CD4-positive, alpha-beta T cell treated with Interleukin-4 for 1 hour (primary cell): ENCODE results near the gene CMYA5.
"Not testable (repeated sequence)": the region's sequence is repeated elsewhere in the genome, so short reads cannot be mapped to it uniquely, and the experiment has no call there.

Source experiments
- DNase-seq, 2 donors: peaks; one replicate each; pipeline ENCODE4 v3.0.0-alpha.2; 2020 to 2022

Gene CMYA5

DNA sequence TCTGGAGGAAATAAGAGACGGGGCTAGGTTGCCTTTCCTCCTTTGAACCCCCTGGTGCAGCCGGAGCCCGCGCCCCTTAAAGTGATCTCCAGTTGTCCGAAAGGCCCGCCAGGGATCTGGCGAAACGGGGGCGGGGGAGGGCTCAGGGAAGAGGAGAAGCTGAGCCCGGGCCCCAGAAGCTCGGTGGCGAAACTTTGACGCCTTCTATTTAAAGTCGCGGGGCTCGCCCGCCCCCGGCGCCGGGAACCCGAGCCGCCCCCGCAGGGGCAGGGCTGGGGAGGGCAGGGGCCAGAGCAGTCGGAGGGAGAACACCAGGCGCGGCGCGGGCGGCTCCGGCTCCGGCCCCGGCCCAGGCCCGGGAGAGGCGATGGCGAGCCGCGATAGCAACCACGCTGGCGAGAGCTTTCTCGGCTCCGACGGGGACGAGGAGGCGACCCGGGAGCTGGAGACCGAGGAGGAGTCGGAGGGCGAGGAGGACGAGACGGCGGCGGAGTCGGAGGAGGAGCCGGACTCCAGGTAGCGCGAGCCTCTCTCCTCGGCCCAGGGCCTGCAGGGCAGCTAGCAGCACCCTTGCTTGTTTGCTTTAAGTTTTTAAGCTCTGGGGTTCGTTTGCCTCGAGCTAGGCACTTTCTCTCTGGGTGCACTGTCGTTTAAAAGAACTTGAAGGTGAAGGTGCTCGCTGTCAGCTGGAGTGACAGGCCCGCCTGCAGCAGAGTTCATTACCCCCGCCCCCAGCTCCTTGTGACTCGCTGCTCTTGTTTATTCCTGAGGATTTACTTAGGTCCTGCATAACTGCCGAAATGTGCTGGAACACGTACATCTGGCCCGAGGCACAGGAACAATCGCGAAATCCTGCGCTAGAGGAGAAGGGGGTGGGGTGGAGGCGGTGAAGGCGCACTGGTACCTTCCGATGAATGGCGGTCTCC lies at the start of gene CMYA5:
TSS of gene CMYA5 (plus strand) at position 296 of the 926 bp plus-strand sequence. CDS start at position 368, 72 bp downstream.
- DNase-seq: no peak

DNA sequence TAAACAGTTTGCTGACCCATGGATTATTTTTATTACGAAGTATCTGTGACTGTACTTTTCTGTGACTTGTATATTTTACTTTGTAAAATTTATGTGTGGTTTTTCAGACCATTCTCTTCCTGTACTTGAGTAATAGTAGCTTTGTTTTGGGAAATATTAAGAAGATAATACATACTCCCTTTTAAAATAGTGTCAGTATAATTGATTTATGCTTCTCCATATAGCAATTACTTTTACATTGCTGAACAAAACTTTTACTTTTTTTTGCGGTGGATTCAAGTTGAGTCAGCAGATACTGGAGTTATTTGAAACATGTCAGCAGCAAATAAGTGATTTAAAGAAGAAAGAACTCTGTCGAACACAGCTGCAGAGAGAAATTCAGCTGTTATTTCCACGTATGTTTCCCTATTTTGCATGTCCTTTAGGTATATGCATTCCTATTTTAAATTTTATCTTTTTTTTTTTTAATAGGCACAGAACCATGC lies 49.0 kb upstream of the CMYA5 start:
- no peak for DNase-seq

DNA sequence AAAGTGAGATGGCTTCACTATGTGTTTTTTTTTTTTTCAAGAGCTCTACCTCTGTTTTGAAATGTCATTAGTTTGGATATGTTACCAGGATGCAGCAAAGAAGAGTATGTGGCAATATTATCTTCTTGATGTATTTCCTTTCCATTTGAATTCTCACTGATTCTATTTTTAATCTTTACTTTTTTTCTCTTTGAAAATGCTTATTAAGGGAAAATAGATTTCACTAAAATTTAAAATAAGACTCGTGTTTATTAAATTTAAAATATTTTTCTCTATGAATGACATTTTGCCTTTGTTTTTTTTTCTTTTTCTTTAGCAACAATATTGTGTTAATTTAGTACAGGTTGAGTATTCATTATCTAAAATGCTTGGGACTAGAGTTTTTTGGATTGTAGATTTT lies 48.2 kb upstream of the CMYA5 start:
- no peak for DNase-seq

DNA sequence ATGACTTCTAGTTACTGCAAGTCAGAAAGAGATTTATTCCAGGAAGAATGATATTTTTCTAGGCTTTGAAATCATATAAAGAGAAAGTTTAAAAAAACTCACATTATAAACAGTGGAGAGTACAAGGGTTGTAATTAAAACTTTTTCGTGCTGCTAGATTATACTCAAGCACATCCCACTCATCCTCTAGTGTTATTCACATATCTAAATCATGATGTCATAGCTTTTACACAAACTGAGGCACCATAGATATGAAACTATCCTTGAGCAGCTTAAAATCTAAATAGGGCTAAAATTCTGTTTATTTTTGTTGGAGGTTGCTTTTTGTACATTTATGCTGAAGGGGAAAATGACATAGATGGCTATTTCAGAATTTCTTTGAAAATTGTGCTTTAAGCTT lies 47.4 kb upstream of the CMYA5 start:
- no peak for DNase-seq

DNA sequence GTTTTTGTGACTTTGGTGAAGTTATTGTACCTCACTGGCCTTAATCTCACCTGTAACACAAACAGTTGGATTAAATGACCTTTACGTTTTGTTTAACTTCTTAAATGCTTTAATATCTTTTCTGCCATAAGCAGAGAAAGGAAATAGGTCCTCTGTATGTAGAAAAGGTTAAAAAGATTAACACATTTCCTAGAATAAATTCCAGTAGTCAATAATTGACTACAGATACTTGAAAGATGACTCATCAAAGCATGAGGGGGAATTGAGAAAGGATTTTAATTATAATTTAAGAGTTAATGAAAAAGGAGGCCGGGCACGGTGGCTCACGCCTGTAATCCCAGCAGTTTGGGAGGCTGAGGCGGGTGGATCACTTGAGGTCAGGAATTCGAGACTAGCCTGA lies 35.8 kb upstream of the CMYA5 start:
- DNase-seq: no peak

DNA sequence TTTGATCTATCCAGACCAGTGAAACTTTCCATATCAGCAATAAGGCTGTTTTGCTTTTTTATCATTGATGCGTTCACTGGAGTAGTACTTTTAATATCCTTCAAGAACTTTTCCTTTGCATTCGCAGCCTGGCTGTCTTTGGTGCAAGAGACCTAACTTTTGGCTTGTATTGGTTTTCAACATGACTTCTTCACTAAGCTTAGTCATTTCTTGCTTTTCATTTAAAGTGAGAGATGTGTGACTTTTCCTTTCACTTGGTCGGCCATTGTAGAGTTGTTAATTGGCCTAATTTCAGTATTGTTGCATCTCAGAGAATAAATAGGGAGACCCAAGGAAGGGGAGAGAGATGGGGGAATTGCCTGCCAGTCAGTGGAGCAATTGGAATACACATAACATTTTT lies 26.4 kb upstream of the CMYA5 start:
- no peak for DNase-seq

DNA sequence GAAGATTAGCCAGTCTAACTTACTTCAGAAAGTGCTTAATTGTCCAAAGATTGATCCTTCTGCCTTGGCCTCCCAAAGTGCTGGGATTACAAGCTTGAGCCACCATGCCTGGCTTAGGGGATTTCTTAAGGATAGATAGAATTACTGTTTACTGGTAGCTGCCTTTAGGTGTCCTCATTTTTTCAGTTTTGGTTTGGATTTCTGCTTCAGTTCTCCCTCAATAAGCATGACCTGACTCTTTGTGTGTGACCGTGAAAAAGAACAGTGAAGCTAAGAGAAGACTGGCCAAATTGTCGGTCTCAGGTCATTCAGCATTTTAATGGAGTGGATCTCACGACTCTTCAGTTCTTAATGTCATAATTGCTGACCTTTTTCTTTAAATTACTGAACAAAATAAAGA lies 22.9 kb upstream of the CMYA5 start:
- no peak for DNase-seq

DNA sequence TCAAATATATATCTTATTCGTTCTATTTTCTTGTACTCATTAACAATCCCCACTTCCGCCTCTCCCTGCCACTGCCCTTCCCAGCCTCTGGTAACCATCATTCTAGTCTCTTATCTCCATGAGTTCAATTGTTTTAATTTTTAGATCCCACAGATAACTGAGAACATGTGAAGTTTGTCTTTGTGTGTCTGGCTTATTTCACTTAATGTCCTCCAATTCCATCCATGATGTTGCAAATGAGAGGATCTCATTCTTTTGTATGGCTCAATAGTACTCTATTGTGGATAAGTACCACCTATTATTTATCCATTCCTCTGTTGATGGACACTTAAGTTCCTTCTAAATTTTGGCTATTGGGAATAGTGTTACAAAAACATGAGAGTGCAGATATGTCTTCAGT lies 17.2 kb upstream of the CMYA5 start:
- no peak for DNase-seq

DNA sequence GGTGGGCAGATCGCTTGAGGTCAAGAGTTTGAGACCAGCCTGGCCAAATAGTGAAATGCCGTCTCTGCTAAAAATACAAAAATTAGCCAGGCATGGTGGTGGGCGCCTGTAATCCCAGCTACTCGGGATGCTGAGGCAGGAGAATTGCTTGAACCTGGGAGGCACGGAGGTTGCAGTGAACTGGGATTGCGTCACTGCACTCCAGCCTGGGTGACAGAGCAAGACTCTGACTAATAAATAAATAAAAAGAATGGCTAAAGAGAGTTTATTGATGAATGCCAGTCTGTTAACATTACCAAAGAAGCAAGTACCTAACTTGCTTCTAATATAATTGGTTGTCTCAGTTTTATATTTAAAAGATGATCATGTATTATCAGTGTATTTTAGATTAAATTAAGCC lies 13.3 kb upstream of the CMYA5 start:
- not testable (repeated sequence) for DNase-seq

DNA sequence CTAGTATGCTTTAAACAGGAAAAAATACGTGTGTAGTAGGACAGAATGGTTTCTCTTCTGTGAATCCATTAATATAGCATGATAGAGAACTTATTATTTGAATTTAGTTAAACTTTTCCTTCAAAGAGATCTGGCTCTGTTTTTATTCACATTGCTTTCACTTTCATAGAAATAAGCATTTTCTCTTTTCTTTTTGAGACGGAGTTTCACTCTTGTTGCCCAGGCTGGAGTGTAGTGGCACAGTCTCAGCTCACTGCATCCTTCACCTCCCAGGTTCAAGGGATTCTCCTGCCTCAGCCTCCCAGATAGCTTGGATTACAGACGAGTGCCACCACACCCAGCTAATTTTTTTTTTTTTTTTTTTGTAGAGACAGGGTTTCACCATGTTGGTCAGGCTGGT lies 7.5 kb upstream of the CMYA5 start:
- DNase-seq: peak in 1 of 2 donors; percentile 4

DNA sequence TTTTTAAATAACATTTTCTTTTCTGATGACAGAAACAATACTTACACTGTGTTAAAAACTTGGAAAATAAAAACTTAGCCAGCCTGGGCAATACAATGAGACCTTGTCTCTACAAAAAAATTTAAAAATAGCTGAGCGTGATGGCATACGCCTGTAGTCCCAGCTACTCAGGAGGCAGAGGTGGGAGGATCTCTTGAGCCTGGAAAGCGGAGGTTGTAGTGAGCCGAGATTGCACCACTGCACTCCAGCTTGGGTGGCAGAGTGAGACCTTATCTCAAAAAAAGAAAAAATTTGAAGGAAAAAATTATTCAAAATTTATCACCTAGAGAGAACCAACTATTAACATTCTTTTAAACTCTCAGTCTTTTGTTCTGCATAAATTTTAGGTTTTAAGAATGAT lies 4.9 kb upstream of the CMYA5 start:
- DNase-seq: no peak

DNA sequence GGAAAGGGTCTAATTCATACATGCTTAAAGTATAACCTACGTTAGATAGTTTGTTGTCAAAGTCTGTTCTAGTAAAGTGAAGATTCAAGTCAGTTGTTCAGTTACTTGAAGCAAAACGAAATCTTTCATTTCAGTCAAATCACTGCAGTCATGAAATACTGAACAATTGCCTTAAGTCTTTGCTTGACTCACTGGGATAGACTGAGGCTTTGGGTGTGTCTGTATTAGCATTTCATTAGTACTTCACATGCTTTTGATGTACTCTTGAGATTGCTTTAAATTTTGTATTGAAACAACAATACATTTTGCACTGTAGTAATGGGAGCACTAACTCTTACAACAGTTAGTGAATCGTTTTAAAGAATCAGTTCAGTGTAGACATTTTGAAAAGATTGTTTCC lies 4.0 kb upstream of the CMYA5 start:
- no peak for DNase-seq

DNA sequence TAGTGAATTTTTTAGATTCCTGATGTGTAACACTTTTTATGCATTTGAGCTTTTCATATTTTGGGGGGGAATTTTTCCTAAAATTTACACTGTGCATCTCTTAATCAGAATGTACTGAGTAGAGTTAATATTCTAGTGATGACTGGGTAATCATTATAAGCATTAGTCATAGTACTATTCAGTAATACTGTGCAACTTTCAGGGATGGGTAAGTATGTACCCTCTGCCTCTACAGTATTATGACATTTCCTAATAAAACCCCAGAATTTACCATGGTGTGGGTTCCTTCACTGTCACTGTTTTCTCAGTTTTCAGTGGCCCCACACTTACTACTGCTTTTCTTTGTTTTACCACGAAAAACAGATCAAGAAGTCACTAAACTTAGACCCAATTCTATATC lies 2.8 kb upstream of the CMYA5 start:
- DNase-seq: no peak

DNA sequence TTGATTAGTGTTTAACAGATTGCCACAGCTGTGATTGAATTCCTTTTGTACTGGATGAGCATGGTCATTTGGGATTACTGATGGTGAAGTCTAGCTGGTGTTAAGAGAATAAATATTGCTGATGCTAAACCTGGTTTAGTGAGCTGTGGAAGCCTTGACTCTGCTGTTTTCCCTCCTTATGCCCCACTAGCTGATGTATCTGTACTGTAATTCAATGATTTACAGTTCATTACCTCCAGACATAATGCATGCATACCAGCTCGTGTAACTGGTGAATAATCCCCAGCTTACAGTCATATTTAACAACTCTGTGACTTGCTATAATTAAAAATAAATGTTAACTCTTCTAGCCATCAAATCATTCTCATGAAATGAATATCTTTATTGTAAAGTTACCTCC lies 1.7 kb upstream of the CMYA5 start:
- DNase-seq: no peak

DNA sequence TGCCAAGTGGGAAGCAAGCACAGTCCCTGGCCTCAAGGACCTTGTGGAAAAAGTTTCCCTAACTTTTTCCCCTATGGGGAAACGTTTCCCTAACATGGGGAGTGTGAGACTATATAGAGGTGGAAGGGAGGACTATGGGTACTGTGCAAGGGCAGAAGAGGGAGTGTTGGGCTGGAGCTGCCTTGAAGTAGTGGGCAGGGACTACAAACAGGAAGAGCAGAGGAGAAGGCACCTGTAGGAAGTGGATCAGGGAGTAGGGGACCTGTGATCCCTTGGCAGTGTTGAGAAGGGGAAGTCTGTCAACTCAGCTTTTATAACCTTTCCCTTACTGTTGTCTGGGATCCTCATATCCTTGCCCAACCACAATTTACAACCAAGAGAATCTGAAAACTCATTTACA lies 1.4 kb downstream of the CMYA5 start:
- no peak for DNase-seq

DNA sequence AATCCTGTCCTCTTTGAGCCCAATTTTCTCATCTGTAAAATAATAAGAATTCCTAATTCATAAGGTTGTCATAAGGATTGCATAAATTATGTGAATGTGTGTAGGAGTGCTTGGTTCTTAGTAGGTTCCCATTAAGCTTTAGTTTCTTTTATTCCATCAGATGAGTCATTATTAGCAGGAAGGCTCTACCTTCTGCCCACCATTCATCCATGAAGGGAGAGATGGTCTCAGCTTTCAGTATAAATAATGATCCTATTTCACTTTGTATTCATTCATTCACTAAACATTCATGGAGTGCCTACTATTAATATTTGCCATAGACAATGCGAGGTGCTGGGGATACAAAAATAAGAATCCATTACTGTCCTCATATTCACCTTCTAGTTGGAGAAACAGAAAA lies 3.0 kb downstream of the CMYA5 start:
- no peak for DNase-seq

DNA sequence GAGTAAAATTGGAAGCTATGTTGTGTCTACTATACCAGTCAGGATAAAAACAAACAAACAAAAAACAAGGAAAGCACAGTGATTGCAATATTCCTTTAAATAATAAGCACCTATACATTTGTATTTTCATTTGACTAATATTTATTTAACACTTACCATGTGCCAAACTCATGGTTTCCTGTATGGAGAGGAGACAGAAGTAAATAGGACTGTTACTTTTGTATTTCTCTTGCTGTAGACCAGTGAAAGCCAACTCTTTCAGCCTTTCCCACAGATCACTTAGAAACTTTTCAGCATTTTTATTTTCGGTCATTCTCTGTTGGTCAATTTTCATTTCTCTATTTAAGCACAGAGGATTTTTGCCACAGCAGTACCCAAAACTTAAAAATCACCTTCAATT lies 4.5 kb downstream of the CMYA5 start:
- no peak for DNase-seq

DNA sequence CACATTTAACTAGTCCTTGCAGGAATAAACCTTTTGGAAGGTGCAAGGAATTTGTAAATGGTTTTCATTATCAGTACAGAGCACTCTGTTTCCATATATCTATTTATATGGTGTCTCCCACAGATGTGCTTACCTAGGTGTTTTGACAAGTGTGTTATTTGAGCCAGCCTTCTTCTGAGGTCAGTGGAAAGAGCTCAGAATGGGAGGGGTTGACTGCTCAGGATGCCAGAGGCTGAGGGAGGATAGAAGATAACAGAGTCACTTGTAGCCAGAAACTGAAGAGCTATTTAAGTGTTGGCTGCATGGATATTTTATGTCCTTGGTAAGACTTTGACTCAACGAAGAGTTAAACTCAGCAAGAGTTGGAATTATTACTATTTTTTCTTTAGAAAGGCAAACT lies 5.0 kb downstream of the CMYA5 start:
- DNase-seq: no peak

DNA sequence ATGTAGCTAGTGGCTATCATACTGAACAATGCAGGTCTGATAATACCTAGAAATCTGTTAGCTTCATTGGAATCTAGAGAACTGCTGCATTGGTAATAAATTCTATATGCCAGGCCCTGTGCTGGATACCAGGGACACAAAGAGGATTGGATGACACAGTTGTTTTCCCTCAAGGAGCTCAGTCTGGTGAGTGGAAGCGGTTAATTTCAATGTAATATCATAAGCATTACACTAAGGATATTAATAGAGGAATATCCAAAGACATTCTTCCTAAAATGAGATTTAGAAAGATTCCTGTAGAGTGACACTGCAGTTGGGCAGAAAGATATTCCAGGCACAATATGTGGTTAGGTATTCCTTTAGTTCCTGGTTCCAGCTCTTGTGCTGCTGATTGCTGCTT lies 5.9 kb downstream of the CMYA5 start:
- DNase-seq: no peak

DNA sequence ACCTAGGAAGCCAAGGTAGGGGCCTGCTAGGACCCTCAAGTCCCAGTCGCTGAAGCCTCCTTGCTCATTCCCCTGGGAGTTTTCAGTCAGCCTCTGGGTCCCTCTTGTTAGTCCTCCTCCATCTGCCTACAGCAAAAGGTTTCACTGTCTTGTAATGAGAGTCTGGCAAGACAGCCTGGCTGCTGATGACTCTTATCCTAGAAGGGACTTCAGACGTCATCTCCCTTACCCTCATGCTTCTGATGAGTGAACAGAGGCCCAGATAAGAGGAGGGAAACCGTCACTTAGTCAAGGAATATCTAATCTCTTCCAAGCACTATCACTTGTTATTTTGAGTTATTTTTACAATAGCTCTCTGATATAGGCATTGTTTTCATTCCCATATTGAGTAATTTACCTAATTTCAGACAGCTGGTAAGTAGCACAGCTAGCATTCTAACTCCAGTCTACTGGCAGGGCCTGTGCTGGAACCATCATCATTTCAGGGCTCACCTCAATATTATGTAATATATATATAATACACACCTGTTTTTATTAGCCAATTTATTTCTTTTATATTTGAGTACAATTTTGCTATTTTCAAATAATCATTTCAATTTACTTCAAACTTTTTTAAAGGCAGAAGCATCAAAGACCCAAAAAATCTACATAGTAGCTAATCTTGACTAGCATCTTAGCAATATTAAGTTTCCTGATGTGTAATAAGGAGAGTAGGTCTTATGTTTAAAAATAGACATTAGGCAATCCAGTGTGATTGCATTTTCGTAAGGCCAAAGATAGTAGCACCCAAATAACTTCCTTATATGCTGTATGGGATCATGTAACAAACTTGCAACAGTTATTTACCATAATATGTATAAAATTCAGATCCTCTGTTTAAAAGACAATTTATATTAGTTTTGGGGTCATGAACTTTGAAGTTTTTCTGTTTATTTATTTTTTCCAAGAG lies 7.9 kb downstream of the CMYA5 start:
- no peak for DNase-seq

DNA sequence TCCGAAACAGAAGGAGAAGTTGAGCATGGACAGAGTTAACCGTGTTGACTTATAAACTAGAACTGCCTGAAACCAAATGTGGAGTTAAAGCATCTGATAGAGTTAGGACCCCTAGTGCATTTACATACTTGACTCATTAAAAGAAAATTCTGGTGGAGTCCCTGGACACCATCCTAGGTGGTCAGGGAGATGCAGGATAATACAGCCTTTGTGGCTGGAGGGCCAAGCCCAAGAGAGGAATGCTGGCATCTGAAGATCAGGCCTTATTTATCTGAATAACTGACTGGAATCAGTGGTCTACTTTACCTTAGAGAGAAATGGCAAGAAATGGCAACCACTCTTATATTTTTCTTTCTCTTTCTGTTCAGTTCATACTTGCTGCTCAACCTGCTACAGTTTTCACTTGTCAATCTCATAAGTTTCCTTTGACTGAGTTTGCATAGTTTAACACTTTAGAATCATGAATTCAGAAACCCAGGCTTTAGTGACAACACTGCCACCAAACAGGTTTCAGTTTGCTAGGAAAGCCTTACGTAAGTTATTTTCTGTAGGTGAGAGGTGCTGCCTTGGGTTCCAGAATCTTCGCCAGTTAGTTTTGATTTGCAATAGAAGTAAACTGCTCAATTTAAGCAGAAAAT lies 10.2 kb downstream of the CMYA5 start:
- DNase-seq: no peak

DNA sequence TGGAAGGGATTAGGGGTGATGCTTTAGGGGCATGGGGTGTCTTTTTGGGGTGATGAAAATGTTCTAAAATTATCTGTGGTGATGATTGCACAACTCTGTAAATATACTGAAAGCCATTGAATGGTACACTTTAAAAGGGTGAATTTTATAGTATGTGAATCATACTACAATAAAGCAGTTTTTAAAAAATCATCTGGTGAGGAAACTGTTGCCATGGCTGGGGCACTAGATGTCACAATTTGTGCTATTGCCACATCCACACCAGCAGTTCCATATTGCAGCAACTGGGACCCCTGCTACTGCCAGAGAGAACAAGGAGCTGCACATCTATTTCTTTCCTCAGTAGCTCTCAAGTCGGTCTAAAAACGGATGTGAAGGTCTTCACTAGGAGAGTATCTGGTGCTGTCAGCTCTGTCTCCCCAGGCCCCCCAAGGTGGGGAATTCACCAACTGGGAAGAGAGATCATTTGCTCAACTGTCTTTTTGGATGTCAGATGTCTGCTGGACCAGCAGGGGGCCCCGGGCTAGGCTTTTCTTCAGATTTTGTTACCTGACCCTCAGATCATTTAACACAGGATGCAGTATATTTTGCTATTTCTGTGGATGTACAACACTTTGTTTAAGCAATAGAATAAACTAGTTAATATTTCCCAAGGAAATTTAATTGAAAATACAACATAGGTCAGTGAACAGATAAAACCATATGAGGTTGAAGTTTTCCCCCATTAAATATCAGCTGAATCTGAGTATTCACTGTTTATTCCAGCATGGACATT lies 13.2 kb downstream of the CMYA5 start:
- DNase-seq: peak; percentile 20 to 47

DNA sequence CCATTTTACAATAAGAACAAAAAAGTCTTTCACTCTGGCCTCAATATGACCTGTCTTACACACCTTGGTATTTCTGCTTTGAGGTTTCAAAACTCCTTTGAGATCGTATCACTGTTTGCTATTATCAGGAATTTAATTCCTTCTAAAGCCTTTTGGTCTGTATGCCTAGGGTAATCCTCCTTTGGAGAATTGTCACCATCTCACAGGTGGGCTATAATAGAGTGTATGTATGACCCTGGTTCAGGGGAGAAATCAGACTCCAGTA lies 13.7 kb downstream of the CMYA5 start:
- DNase-seq: no peak
